Activated naive CD4-positive, alpha-beta T cell treated with anti-CD3 and anti-CD28 coated beads, Interleukin-2, amount 10 ng/mL, durations not matched to agents 7 days and 5 days (primary cell): ENCODE results near the gene CRNKL1.
"Not testable (repeated sequence)": the region's sequence is repeated elsewhere in the genome, so short reads cannot be mapped to it uniquely, and the experiment has no call there.

ENCODE experiments used
- CTCF ChIA-PET: fragments of 350-600 bp; sonication (Branson Sonifier 250); formaldehyde crosslinking; loops from one replicate; lab custom pipeline; 2021; ENCODE audit warnings: antibody characterized with exemption; lab: Charles Lee
- DNase-seq: peaks from one replicate; pipeline ENCODE4 v3.0.0-alpha.2; 2020
- H3K27ac Mint-ChIP-seq: one replicate; pipeline ENCODE4 v1.8.0; 2021; ENCODE audit warnings: mild to moderate bottlenecking, moderate library complexity, mixed read lengths
- H3K27me3 Mint-ChIP-seq: one replicate; pipeline ENCODE4 v1.8.0; 2021; ENCODE audit warnings: mild to moderate bottlenecking, mixed read lengths
- H3K36me3 Mint-ChIP-seq: one replicate; pipeline ENCODE4 v1.8.0; 2021; ENCODE audit warnings: mixed read lengths
- H3K4me1 Mint-ChIP-seq: one replicate; pipeline ENCODE4 v1.8.0; 2021; ENCODE audit warnings: mixed read lengths
- H3K4me3 Mint-ChIP-seq: one replicate; pipeline ENCODE4 v1.8.0; 2021; ENCODE audit warnings: mild to moderate bottlenecking, moderate library complexity, mixed read lengths
- H3K9me3 Mint-ChIP-seq: one replicate; pipeline ENCODE4 v1.8.0; 2021; ENCODE audit warnings: mixed read lengths

CRNKL1 gene

DNA sequence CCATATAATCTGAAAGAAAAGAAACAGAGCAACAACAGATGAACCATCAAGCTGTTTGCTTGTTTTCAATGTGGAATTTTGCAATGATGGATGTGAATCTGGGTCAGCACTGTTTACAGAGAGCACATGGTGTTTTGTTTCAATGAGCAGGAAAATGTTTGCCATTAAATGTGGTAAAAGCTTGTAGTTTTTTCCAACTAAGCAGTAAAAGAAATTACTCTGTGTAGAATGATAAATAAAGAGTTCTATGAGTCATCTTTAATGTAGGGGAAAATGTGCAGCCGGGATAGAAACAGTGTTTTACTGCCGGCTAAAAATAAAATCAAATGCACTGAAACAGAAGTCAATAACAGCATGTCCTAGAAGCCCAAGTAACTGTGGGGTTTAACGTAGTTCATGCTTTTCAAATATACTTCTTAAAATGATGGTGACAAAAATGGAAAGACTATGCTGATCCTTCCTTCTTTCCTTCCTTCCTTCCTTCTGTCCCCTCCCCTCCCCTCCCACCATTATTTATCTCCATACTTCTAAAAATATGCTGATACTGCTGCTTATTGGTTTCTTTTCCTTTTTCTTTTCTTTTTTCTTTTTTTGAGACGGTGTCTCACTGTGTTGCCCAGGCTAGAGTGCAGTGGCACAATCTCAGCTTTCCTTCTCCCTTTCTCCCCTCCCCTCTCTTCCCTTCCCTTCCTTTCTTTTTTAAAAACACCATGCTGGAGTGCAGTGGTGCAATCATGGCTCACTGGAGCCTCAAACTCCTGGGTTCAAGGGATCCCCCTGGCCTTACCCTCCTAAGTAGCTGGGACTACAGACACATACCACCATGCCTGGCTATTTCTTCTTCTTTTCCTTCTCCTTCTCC lies 41.4 kb downstream of the CRNKL1 start:
- Mint-ChIP-seq H3K27ac (no peak overlapping the region), H3K36me3 (no peaks in the 10 kb centered on the region), H3K9me3 (no peaks in the 10 kb centered on the region)

DNA sequence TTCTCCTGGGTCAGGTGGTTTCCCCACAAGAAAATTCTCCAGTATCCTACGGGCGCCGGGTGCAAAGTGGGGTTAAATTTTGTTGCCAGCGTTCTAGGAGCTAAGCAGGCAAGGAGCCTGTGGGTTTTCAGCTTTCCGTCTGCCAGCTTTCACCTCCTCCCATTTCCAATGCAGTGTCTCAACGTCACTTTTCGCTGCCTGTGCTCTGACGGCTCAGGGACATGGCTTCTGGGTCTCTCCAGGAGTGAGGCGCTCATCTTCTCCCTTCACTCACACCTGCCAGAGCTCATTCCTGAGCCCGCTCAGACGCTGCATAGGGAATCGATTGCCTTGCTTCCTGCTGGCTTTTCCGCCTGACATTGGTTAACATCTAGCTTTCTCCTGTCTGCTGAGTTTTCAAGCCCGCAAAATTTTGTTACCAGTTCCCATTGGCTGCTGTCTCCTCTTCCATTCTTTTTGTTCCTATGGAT lies 42.4 kb downstream of the CRNKL1 start:
- H3K27me3 Mint-ChIP-seq, result peaks cover 34% of the 10 kb centered on the region
- no peaks in the 10 kb centered on the region for H3K36me3 Mint-ChIP-seq
- DNase-seq, result no peak
- H3K4me3 Mint-ChIP-seq, result no peak overlapping the region
- H3K4me1 Mint-ChIP-seq, result peaks cover 2% of the 10 kb centered on the region
- no peaks in the 10 kb centered on the region for H3K9me3 Mint-ChIP-seq
- no peak overlapping the region for H3K27ac Mint-ChIP-seq
- CTCF ChIA-PET, result no interaction called here

More for the DNA sequence above, 41.4 kb downstream of the CRNKL1 start:
- Mint-ChIP-seq H3K4me3 (no peak overlapping the region), H3K27me3 (peaks cover 25% of the 10 kb centered on the region), H3K4me1 (peaks cover 3% of the 10 kb centered on the region)
- CTCF ChIA-PET, result interaction anchor here (0.7 kb wide), 1 partner anchor 112 kb away, joined by 3 read pairs; no protein-coding TSS in a partner anchor
- DNase-seq, result no peak

GRCh38 chr20:20005342-20005741 lies 46.9 kb downstream of the CRNKL1 start:
- peaks cover 60% of the 10 kb centered on the region for H3K27me3 Mint-ChIP-seq
- peaks cover 12% of the 10 kb centered on the region for H3K4me1 Mint-ChIP-seq
- H3K9me3 Mint-ChIP-seq, result no peaks in the 10 kb centered on the region
- no peaks in the 10 kb centered on the region for H3K36me3 Mint-ChIP-seq
- DNase-seq, result no peak
- H3K4me3 Mint-ChIP-seq, result no peak overlapping the region
- H3K27ac Mint-ChIP-seq, result no peak overlapping the region
- CTCF ChIA-PET, result interaction anchor here (0.9 kb wide), 1 partner anchor 11 kb away, joined by 3 read pairs; no protein-coding TSS in a partner anchor

DNA sequence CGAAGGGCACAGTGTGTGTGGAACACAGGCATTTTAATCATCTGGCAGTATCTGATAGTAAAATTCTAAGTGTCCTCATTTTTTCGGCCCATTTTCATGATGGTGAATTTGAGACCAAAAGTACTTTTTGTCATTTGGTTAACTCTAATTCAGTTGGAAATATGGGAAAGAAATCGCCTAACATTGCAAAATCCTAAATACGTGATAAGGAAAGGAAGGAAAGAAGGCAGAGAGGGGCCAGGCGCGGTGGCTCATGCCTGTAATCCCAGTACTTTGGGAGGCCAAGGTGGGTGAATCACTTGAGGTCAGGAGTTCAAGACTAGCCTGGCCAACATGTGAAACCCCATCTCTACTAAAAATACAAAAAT lies 48.3 kb downstream of the CRNKL1 start:
- DNase-seq, CTCF ChIA-PET, H3K27ac Mint-ChIP-seq, H3K9me3 Mint-ChIP-seq, H3K36me3 Mint-ChIP-seq: not testable (repeated sequence)
- Mint-ChIP-seq H3K4me1 (peaks cover 12% of the 10 kb centered on the region), H3K4me3 (peak overlapping the region; percentile 29), H3K27me3 (peaks cover 60% of the 10 kb centered on the region)

DNA sequence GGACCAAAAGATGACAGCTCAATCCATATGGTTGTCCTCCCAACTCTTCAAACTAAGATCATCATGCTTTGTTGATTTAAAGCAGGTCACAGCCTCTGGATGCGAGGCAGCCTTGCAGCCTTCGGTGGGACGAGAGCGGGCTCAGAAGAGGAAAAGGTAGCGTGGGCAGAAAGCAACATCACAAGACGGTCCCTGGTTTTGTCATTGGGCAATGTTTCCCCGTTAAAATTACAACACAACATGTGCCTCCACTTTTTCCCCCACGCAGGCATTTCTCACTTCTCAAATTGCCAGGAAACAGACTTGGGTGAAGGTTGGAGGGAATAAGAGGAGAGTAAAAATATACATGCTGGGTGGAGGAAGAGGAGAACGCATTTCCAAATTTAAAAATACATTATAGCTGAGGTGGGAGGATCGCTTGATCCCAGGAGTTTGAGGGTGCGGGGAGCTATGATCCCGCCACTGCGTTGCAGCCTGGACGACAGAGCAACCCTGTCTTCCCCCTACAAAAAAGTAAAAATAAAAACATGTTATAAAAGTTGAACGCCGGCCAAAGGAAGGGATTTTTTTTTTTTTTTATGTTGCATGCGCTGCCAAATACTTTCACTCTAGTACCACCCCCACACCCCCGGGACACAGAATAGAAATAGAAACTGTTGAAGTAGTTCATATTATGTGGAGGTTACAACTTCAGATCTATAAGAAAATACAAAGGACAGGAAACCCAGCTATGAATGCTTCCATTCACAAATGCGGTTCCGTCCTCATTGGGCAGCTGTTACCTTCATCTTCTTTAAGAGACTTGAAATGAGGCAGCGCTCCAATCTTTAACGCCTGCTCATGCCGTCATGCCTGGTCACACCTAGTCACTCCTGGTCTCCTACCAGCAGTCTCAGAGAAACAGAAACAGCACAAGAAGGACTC lies 49.0 kb downstream of the CRNKL1 start:
- H3K27me3 Mint-ChIP-seq, result peaks cover 65% of the 10 kb centered on the region
- peaks cover 12% of the 10 kb centered on the region for H3K4me1 Mint-ChIP-seq
- peak overlapping the region; percentile 29 for H3K4me3 Mint-ChIP-seq
- H3K36me3 Mint-ChIP-seq, result no peaks in the 10 kb centered on the region
- CTCF ChIA-PET, result interaction anchor here (0.7 kb wide), 1 partner anchor 11 kb away, joined by 3 read pairs; no protein-coding TSS in a partner anchor
- peak; percentile 32 for DNase-seq
- H3K27ac Mint-ChIP-seq, result no peak overlapping the region
- H3K9me3 Mint-ChIP-seq, result no peaks in the 10 kb centered on the region

- H3K4me3 Mint-ChIP-seq, result no peak overlapping the region
- no peak overlapping the region for H3K27ac Mint-ChIP-seq
- H3K4me1 Mint-ChIP-seq, result peaks cover 12% of the 10 kb centered on the region
- CTCF ChIA-PET, result interaction anchor here (0.7 kb wide), 1 partner anchor 10 kb away, joined by 3 read pairs; no protein-coding TSS in a partner anchor
- H3K36me3 Mint-ChIP-seq, result no peaks in the 10 kb centered on the region
- DNase-seq, result no peak
- peaks cover 62% of the 10 kb centered on the region for H3K27me3 Mint-ChIP-seq
- no peaks in the 10 kb centered on the region for H3K9me3 Mint-ChIP-seq
Measured at GRCh38 chr20:20002101-20002998, 49.9 kb downstream of the CRNKL1 start.

- Mint-ChIP-seq H3K4me3 (no peak overlapping the region), H3K27me3 (peaks cover 59% of the 10 kb centered on the region), H3K4me1 (peaks cover 12% of the 10 kb centered on the region), H3K27ac (no peak overlapping the region), H3K9me3 (no peaks in the 10 kb centered on the region), H3K36me3 (no peaks in the 10 kb centered on the region)
- CTCF ChIA-PET, result no interaction called here
- no peak for DNase-seq
Measured at GRCh38 chr20:20000211-20000968, 51.9 kb downstream of the CRNKL1 start.

DNA sequence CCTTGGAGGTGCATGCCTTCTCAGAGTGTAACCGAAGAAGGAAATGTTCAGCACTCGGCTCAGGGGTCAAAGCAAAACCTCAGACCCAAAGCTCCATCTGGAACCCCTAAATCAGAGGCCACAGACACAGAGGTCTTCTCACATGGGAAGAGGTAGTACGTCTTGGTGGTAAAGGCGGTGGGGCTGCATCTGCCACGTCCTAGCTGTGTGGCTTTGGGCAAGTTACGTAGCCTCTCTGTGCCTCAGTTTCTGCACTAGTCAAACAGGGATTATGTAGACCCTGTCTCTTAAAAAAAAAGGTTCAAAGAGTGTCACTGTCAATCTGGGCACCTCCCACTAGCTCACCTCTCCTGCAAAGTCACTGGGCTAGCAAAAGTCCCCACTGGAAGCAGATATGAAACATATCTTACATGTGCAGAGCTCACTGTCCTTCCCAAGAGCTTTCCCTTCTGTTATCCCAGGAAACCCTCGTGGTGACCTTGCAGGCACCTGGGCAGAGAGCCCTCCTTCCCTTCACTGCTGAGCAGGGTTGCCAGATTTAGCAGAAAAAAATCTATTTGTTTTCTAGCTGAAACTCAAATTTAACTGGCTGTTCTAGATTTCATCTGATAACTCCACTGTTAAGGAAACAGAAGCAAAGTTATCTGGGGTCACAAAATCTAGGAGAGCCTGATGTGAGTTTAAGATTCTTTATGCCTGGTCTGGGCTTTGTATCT lies 53.1 kb downstream of the CRNKL1 start:
- Mint-ChIP-seq H3K27me3 (peaks cover 46% of the 10 kb centered on the region), H3K4me3 (no peak overlapping the region), H3K4me1 (peaks cover 12% of the 10 kb centered on the region), H3K36me3 (no peaks in the 10 kb centered on the region), H3K9me3 (no peaks in the 10 kb centered on the region), H3K27ac (no peak overlapping the region)
- no peak for DNase-seq
- CTCF ChIA-PET, result no interaction called here

- H3K27me3 Mint-ChIP-seq, result peaks cover 30% of the 10 kb centered on the region
- DNase-seq, result no peak
- CTCF ChIA-PET, result no interaction called here
- H3K9me3 Mint-ChIP-seq, result no peaks in the 10 kb centered on the region
- H3K4me1 Mint-ChIP-seq, result no peaks in the 10 kb centered on the region
- no peak overlapping the region for H3K27ac Mint-ChIP-seq
- no peak overlapping the region for H3K4me3 Mint-ChIP-seq
- H3K36me3 Mint-ChIP-seq, result no peaks in the 10 kb centered on the region
Measured at GRCh38 chr20:19996917-19997316, 55.3 kb downstream of the CRNKL1 start.

GRCh38 chr20:19996222-19996621 lies 56.0 kb downstream of the CRNKL1 start:
- Mint-ChIP-seq H3K9me3 (no peaks in the 10 kb centered on the region), H3K4me1 (no peaks in the 10 kb centered on the region), H3K27ac (no peak overlapping the region), H3K4me3 (no peak overlapping the region), H3K36me3 (no peaks in the 10 kb centered on the region), H3K27me3 (peaks cover 26% of the 10 kb centered on the region)
- CTCF ChIA-PET, result no interaction called here
- DNase-seq, result no peak

GRCh38 chr20:19995220-19995863 lies 56.9 kb downstream of the CRNKL1 start:
- no peak overlapping the region for H3K4me3 Mint-ChIP-seq
- H3K9me3 Mint-ChIP-seq, result no peaks in the 10 kb centered on the region

More at GRCh38 chr20:19995220-19995863, 56.9 kb downstream of the CRNKL1 start:
- CTCF ChIA-PET, result interaction anchor here (0.7 to 2.2 kb wide), 2 partner anchors 58 to 209 kb away, joined by 3 to 9 read pairs; no protein-coding TSS in a partner anchor
- H3K27ac Mint-ChIP-seq, result no peak overlapping the region
- H3K36me3 Mint-ChIP-seq, result no peaks in the 10 kb centered on the region
- DNase-seq, result peak; percentile 45
- peaks cover 18% of the 10 kb centered on the region for H3K27me3 Mint-ChIP-seq
- H3K4me1 Mint-ChIP-seq, result no peaks in the 10 kb centered on the region
